Osteocyte (in vitro differentiated cells): ENCODE results near the gene LAMTOR2. TPM values are rescaled to one million over a fixed set of nuclear protein-coding genes. Genes with fewer than 3 reads are reported as not detected.

ENCODE experiments used
- DNase-seq: peaks from one replicate; pipeline ENCODE4 v3.0.0; 2021; ENCODE audit warnings: mixed read lengths; ENCODE audit not compliant: unreplicated experiment; ENCODE audit errors: extremely low spot score
- H3K27ac Mint-ChIP-seq: one replicate; pipeline ENCODE4 v1.8.0; 2021; ENCODE audit warnings: mild to moderate bottlenecking, mixed read lengths; ENCODE audit not compliant: unreplicated experiment
- H3K27me3 Mint-ChIP-seq: one replicate; pipeline ENCODE4 v1.8.0; 2021; ENCODE audit warnings: mixed read lengths; ENCODE audit not compliant: unreplicated experiment
- H3K36me3 Mint-ChIP-seq: one replicate; pipeline ENCODE4 v1.8.0; 2021; ENCODE audit warnings: mixed read lengths; ENCODE audit not compliant: unreplicated experiment
- H3K4me1 Mint-ChIP-seq: one replicate; pipeline ENCODE4 v1.8.0; 2021; ENCODE audit warnings: mixed read lengths; ENCODE audit not compliant: unreplicated experiment
- H3K4me3 Mint-ChIP-seq: one replicate; pipeline ENCODE4 v1.8.0; 2021; ENCODE audit warnings: mild to moderate bottlenecking, moderate library complexity, mixed read lengths; ENCODE audit not compliant: unreplicated experiment
- H3K9me3 Mint-ChIP-seq: one replicate; pipeline ENCODE4 v1.8.0; 2021; ENCODE audit warnings: mixed read lengths; ENCODE audit not compliant: unreplicated experiment
- total RNA-seq: library from RNA; stranded (reverse); gene quantifications from 2 replicates; pipeline ENCODE4 v1.2.1, GENCODE V29; 2021
- TF ChIP-seq, protein P1 (sequence below): fragments of 200-600 bp; sonication (generic); IDR thresholded peaks from 2 replicates; pipeline ENCODE4 v1.5.0; 2021; ENCODE audit warnings: antibody characterized with exemption, mild to moderate bottlenecking, moderate library complexity

The LAMTOR2 gene
- total RNA-seq, 1 donor from 2014 or later = 59.9 TPM

DNA sequence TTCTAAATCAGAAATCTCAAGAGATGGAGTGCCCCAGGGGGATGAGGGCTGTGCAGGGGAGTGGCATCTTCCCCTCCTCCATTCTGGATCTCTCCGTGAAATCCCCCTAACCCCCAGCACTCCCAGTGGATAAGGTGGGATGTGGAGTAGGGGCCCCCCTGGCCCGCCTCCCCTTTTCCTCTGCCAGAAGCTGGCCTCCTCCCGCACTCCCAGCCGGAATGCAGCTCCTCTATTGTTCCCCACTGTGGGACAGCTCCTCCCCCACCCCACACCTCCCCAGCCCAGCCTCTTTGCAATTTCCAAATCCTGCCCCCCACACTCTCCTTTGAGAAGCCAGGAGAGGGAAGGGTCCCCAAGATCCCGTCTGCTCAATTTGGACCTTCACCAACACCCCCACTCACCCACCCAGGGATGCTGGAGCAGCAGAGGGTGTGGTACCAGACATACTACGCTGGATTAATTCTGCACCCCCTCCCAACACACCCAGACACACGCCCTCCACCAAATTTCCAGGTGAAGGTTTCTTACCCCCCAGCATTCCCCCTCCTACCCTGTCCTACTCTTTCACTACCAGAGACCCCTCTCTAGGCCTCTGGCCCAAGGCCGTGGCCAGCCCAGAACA is 25.8 kb downstream of the LAMTOR2 start:
- Mint-ChIP-seq H3K4me3 (peak overlapping the region; percentile 92), H3K27me3 (no peaks in the 10 kb centered on the region), H3K27ac (peak overlapping the region; percentile 80), H3K4me1 (peaks cover 78% of the 10 kb centered on the region), H3K9me3 (no peaks in the 10 kb centered on the region), H3K36me3 (peaks cover 8% of the 10 kb centered on the region)
- TF ChIP-seq, protein P1, sequence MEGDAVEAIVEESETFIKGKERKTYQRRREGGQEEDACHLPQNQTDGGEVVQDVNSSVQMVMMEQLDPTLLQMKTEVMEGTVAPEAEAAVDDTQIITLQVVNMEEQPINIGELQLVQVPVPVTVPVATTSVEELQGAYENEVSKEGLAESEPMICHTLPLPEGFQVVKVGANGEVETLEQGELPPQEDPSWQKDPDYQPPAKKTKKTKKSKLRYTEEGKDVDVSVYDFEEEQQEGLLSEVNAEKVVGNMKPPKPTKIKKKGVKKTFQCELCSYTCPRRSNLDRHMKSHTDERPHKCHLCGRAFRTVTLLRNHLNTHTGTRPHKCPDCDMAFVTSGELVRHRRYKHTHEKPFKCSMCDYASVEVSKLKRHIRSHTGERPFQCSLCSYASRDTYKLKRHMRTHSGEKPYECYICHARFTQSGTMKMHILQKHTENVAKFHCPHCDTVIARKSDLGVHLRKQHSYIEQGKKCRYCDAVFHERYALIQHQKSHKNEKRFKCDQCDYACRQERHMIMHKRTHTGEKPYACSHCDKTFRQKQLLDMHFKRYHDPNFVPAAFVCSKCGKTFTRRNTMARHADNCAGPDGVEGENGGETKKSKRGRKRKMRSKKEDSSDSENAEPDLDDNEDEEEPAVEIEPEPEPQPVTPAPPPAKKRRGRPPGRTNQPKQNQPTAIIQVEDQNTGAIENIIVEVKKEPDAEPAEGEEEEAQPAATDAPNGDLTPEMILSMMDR = no peak
- no peak for DNase-seq

DNA sequence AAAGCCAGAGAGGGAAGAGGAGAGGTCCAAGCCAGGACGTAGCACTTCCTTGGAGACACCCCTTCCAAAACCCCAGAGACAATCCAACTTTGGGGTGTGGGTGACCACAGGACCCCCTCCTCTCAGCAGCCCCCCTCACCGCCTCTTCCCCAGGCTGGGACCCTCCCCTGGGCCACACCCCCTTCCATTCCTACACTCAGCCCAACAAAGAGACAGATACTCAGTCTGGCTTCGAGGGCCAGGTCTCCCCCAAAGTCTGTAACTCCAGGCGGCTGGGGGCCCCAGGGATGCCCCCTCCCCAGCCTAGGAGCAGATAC is 26.2 kb downstream of the LAMTOR2 start:
- H3K9me3 Mint-ChIP-seq = no peaks in the 10 kb centered on the region
- H3K36me3 Mint-ChIP-seq = peaks cover 5% of the 10 kb centered on the region
- H3K4me1 Mint-ChIP-seq = peaks cover 75% of the 10 kb centered on the region
- no peaks in the 10 kb centered on the region for H3K27me3 Mint-ChIP-seq
- TF ChIP-seq, protein P1 = no peak
- DNase-seq = no peak
- peak overlapping the region; percentile 80 for H3K27ac Mint-ChIP-seq
- peak overlapping the region; percentile 92 for H3K4me3 Mint-ChIP-seq

DNA sequence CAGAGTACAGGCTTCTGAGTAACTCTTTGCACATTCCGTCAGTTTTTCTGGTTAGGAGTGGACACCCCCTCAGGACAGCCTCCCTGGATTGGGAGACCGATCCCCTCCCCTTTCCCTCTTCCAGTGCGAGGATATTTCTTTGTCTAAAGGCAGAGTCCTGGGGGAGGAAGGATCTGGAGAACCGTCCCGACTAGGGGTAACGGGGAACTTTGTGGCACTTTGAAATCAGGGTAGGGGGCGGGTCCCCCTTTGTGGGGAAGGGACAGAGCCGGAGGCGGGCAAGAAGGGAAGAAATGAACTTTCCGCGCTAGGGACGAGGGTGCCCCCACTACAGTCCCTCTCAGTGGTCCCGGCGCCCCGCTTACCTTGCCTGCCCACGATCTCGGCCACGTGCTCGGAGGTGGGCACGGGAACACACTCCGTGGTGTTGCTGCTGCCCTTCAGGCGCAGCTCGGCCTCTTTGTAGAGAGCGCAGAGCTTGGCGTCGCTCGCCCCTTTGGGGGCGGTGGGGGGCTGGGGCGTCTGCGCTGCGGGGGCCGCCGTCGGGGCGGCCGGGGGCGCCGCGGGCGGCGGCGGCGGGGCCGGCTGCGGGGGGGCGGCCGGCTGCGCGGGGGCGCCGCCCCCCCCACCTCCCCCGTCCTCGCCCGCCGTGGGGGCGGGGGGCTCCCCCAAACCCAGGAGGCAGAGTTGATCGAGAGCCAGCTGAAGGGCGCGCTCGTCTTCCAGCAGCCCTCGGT is 26.8 kb downstream of the LAMTOR2 start:
- Mint-ChIP-seq H3K9me3 (no peaks in the 10 kb centered on the region), H3K4me3 (peak overlapping the region; percentile 93), H3K4me1 (peaks cover 76% of the 10 kb centered on the region), H3K36me3 (peaks cover 5% of the 10 kb centered on the region), H3K27ac (peak overlapping the region; percentile 80), H3K27me3 (no peaks in the 10 kb centered on the region)
- TF ChIP-seq, protein P1 = no peak
- no peak for DNase-seq

DNA sequence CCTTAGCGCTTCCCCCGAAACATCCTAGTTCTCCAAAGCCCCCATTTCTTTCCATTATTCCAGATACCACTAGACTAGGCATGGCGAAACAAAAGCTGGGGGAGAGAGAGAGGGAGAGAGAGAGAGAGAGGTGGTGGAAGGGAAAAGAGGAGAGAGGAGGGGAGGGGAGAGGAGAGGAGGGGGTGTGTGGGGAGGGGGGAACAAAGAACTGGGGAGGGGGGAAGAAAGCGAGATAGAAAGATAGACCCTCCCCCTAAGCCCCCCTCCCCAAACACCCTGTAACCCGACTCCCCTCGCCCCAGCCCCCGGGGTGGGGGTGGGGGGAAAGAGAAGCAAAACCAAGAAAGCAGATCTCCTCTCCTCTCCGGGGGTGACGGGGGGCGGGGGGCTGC is 27.3 kb downstream of the LAMTOR2 start:
- no peaks in the 10 kb centered on the region for H3K27me3 Mint-ChIP-seq
- peaks cover 76% of the 10 kb centered on the region for H3K4me1 Mint-ChIP-seq

More for the DNA sequence above, 27.3 kb downstream of the LAMTOR2 start:
- H3K9me3 Mint-ChIP-seq = no peaks in the 10 kb centered on the region
- no peak for DNase-seq
- peak overlapping the region; percentile 85 for H3K27ac Mint-ChIP-seq
- H3K36me3 Mint-ChIP-seq = peaks cover 5% of the 10 kb centered on the region
- H3K4me3 Mint-ChIP-seq = peak overlapping the region; percentile 93
- TF ChIP-seq, protein P1 = no peak
